HG02610 (cell line): ENCODE measurements around the gene CCDC157.

ENCODE experiments used
- ATAC-seq: cut with Tn5 transposase; IDR thresholded peaks from one replicate; pipeline ENCODE4 v1.9.1; 2021; ENCODE audit warnings: mild to moderate bottlenecking, moderate library complexity; ENCODE audit not compliant: unreplicated experiment

The CCDC157 gene

GRCh38 chr22:30351226-30351625 is 5.6 kb upstream of the CCDC157 start:
- ATAC-seq, result no peak

- no peak for ATAC-seq
These were observed 2.2 kb upstream of the CCDC157 start for GRCh38 chr22:30354644-30355043.

- no peak for ATAC-seq
These were observed 396 bp downstream of the CCDC157 start for GRCh38 chr22:30357236-30357570.

GRCh38 chr22:30357650-30358215 is 926 bp downstream of the CCDC157 start:
- no peak for ATAC-seq

GRCh38 chr22:30358541-30358940 is 1.7 kb downstream of the CCDC157 start:
- no peak for ATAC-seq

GRCh38 chr22:30361916-30362650 is 5.3 kb downstream of the CCDC157 start:
- no peak for ATAC-seq

- no peak for ATAC-seq
These were observed 6.0 kb downstream of the CCDC157 start for GRCh38 chr22:30362651-30363281.

- no peak for ATAC-seq
These were observed 9.1 kb downstream of the CCDC157 start for GRCh38 chr22:30365891-30366290.

GRCh38 chr22:30368420-30368819 is 11.6 kb downstream of the CCDC157 start:
- ATAC-seq, result no peak

- no peak for ATAC-seq
These were observed 13.9 kb downstream of the CCDC157 start for GRCh38 chr22:30370641-30371230.

- ATAC-seq, result no peak
These were observed 14.5 kb downstream of the CCDC157 start for GRCh38 chr22:30371321-30371720.

- no peak for ATAC-seq
These were observed 15.2 kb downstream of the CCDC157 start for GRCh38 chr22:30371981-30372380.

GRCh38 chr22:30372915-30373314 is 16.1 kb downstream of the CCDC157 start:
- ATAC-seq, result no peak

- ATAC-seq, result no peak
These were observed 16.8 kb downstream of the CCDC157 start for GRCh38 chr22:30373331-30374325.

- no peak for ATAC-seq
These were observed 18.6 kb downstream of the CCDC157 start for GRCh38 chr22:30375312-30375849.

GRCh38 chr22:30380011-30380410 is 23.2 kb downstream of the CCDC157 start:
- ATAC-seq, result no peak

GRCh38 chr22:30381264-30381663 is 24.5 kb downstream of the CCDC157 start:
- ATAC-seq, result no peak

- no peak for ATAC-seq
These were observed 25.5 kb downstream of the CCDC157 start for GRCh38 chr22:30382340-30382739.

GRCh38 chr22:30383061-30383460 is 26.3 kb downstream of the CCDC157 start:
- ATAC-seq, result no peak

- ATAC-seq, result no peak
These were observed 29.1 kb downstream of the CCDC157 start for GRCh38 chr22:30385942-30386341.

GRCh38 chr22:30386608-30386959 is 29.8 kb downstream of the CCDC157 start:
- no peak for ATAC-seq
